HG03521 (cell line): Measurements from ENCODE around the gene HILPDA.
"Not testable (repeated sequence)": the region's sequence is repeated elsewhere in the genome, so short reads cannot be mapped to it uniquely, and the experiment has no call there.

Experiments used
- ATAC-seq: cut with Tn5 transposase; IDR thresholded peaks from one replicate; pipeline ENCODE4 v1.9.1; 2021; ENCODE audit warnings: mild to moderate bottlenecking, moderate library complexity; ENCODE audit not compliant: unreplicated experiment

HILPDA gene

DNA sequence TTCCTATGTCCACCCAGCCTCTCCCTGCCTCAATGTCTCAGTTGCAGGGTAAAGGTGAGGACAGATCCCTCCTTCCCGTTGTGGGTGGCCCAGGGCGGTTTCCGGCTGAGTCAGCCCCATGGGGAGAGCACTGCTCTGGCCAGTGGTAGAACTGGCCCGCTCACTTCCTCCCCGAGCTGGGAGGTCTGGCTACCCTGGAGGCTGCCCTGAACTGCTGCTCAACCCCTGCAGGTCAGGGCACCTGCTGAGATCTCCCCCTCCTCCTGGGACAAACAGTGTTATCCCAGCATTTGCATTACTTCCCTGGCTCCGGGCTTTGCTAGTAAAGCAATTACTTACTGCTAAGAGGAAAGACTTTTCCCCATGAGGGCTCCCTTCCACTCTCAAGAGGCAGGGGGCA lies 24.5 kb upstream of the HILPDA start:
- no peak for ATAC-seq

DNA sequence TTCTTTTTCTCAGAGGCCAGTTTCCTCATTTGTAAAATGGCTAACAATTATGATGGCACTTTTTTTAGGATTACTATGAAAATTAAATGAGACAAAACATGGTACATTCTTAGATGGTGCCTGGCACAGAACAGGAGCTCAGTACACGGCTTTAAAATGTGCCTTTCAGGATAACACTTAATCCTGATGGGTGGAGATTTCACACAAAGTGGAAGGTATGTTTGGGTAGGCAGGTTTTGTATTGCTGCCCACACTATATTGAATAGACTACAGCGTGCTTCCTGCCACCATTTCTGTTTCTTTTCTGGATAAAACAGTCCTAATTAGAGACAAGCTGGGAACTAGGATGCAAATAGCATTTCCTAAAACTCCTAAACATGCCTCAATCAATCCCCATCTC lies 23.9 kb upstream of the HILPDA start:
- no peak for ATAC-seq

DNA sequence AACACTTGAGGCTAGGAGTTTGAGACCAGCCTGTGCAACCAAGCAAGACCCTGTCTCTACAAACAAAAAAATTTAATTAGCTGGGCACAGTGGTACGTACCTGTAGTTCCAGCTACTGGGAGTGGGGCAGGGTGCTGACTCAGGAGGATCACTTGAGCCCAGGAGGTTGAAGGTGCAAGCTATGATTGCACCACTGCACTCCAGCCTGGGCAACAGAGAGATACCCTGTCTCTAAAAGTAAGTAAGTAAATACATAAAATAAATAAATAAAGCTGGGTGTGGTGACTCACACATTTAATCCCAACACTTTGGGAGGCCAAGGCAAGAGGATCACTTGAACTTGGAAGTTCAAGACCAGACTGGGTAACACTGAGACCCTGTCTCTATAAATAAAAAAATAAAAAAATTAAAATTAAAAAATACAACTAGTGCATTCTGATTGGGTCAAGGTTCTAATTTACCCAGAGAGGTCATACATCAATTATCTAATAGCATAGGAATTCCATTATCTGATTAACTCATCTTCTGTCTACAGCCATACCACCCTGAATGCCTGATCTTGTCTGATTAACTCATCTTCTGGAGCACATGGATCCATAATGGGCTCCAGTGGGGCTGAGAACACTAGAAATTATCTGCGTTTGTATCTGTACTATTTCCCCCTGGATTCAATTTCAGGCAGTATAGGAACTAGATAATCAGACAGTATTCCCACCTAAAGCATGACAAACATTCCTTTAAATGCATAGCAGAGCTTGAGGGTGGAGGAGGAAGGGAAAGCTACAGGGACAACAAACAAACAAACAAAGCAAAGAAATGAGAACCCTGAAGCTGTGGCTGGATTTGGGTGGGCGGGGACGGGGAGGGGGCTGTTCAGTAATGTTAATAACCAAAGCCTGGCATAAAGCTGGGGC lies 21.0 kb upstream of the HILPDA start:
- no peak for ATAC-seq

DNA sequence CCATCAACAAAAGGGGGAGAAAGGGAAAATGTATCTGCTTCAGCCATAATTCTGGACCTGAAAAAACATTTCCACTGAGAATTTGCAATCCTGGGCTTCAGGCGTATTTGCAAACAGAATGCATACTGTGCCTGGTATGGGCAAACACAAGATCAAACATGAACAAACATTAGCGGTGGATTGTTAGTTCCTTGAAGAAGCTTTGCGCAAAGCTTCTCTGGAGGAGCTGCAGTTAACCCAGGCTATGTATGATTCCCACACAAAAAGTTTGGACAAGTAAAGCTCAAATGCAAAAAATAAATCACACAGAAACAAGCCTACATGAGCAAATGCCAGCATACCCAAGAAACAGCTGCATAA lies 20.4 kb upstream of the HILPDA start:
- no peak for ATAC-seq

DNA sequence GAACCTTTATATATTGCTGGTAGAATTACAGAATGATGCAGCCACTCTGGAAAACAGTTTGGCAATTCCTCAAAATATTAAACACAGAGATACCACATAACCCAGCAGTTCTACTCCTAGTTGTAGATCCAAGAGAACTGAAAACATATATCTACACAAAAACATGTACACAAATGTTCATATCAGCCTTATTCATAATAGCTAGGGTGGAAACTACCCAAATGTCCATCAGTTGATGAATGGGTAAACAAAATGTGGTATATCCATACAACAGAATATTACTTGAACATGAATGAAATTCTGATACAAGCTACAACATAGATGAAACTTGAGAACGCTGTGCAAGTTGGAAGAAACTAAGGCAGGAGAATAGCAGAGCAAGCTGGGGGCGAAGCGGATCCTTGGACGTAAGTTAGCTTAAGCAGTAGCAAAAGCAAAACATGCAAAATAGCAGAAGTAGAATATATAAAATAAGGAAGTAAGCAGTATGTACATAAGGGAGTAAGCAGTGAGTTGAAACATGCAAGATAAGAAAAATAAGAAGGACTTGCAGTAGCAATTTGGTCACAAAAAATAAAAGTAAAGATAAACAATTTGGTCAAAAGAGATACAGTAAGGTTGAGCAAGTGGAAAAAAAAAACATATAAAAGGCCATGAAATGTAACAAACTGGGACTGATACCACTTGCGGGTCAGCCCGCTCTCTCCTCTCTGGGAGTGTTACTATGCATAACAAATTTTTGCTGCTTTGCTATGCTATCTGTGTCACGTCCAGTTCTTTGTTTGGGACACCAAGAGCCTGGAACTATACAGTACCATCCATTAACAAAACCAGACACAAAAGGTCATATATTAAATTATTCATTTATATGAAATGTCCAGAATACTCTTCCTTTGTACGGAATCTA lies 18.0 kb upstream of the HILPDA start:
- no peak for ATAC-seq

DNA sequence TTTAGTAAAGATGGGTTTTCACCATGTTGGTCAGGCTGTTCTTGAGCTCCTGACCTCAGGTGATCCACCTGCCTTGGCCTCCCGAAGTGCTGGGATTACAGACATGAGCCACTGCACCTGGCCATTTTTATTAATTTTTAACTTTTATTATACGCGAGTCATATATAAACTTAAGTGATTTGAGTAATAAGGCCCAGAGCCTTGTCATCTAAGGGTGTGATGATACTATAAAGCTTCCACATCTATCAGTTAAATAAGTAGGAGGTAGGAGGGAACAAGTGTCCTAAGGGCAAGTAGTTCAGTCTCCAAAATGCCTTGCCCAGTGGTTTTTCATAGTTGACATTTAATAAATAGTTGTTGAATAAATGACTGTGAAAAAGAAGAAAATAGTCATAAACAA lies 13.3 kb upstream of the HILPDA start:
- no peak for ATAC-seq

DNA sequence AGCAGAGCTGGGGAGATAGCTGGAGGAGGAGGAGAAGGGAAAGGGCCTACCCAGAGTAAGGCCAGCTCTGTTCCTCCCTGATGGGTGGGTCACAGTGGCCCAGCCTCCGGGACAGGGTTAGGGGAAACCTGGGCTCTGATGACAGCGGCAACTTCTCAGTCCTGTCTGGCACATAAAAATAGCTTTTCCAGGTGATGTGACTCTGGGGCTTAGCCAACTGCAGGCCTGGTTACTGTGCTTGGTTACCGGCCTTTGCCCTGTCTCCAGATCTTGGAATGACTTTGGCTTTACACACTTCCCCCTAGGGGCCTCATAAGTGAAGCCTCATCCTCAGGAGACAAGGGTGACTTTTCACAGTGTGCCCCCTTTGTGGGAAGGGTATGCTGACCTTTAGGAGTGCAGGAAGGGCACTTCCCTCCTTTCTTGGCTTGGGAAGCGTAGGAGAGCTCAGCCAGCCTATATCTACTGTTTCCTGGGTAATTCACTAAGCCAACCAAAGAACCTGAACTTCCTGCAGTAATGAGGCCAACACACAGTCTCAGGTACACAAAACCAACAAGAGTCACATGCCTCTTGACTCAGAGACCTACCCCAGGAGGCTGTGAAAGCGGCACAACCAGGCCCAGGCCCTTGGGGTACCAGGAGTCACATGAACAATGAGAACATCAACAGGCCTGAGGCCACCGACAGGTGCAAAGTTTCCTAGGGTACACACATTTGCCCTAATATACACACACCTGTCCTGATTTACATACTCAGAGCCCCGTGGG lies 11.7 kb upstream of the HILPDA start:
- ATAC-seq, result no peak

DNA sequence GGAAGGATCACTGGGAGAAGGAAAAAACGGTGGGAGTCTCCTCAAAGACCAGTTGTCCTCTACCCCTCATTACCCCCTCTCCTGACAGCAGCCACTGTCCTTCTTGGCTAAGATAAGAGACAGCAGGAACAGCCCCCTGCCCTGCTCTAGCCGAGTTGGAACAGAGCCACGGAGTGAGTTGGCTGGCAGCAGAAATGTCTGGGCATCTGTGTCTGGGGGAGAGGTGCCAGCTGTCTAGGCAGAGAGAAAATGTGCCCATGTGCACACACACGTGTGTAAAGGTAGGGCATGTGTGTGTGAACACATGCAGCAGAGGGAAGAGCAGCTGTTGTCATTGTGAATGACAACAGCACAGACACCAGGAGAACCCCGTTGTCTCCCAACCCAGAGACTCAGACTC lies 9.4 kb upstream of the HILPDA start:
- ATAC-seq, result no peak

DNA sequence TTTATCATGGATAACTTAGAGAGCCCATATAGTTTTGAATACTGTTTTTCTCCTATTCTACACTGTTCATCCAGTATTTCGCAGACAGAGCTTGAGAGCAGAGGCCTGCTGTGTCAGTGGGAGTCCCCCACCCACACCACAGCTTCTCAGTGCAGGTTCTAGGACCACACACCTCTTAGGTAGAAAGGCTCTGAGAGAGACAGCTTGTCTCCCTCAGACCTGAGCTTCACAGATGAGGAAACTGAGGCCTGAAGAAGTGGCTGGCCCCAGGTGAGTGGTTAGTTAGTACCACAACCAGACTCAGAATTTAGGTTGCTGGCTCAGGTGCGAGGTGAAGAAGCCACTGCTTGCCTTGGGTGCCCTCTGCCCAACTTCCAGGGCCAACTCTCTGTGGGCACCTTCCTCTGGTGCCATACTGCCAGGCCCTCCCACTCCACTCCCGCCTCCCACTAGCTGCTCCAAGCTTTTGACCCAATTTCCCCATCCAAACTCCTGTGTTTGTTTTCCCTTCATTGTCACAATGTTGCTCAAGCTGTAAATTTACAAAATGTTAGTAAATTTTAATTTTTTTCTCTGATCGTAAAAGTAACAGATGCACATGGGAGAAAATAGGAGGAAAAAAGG lies 7.6 kb upstream of the HILPDA start:
- ATAC-seq, result no peak

DNA sequence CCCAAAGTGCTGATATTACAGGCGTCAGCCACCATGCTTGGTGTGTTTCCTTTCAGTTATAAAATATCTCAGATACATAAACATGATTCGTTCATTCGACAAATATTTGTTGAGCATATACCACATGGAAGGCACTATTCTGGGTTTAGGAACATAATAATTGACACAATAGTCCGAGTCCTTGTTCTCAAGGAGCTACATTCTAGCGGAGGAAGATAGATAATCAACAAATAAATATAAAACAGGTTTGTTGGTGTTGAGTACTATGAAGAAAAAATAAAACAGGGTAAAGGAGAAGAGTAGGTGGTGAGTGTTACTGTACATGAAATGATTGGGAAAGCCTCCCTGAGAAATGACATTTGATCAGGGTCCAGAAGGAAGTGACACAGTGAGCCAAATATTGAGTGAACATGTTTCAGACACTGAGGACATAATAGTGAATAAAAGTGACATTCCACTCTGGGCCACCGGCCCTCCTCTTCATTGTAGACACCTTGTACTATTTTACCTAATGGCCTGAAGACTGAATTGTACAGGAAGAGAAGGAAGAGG lies 6.9 kb upstream of the HILPDA start:
- ATAC-seq, result no peak

DNA sequence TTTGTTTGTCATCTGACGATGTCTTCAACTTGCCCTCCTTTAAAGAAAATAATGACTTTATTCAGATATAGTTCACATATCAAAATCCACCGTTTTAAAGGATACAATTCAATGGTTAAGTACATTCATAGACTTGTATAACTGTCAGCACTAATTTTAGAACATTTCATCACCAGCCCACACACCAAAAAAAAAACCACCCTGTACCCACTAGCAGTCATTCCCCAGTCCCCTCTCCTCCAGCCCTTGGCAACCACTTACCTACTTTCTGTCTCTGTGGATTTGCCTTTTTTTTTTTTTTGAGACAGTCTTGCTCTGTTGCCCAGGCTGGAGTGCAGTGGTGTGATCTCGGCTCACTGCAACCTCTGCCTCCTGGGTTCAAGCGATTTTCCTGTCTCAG lies 5.3 kb upstream of the HILPDA start:
- ATAC-seq, result no peak

DNA sequence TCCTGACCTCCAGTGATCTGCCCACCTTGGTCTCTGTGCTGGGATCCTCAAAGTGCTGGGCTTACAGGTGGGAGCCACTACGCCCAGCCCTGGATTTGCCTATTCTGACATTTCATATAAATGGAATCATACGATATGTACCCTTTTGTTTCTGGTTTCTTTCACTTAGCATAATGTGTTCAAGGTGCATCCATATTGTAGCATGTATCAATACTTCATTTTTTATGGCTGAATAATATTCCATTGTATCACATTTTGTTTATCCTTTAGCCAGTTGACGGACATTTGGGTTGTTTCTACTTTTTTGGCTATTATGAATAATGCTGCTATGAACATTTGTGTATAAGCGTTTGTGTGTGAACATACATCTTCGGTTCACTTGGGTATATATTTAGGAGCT lies 4.8 kb upstream of the HILPDA start:
- no peak for ATAC-seq

DNA sequence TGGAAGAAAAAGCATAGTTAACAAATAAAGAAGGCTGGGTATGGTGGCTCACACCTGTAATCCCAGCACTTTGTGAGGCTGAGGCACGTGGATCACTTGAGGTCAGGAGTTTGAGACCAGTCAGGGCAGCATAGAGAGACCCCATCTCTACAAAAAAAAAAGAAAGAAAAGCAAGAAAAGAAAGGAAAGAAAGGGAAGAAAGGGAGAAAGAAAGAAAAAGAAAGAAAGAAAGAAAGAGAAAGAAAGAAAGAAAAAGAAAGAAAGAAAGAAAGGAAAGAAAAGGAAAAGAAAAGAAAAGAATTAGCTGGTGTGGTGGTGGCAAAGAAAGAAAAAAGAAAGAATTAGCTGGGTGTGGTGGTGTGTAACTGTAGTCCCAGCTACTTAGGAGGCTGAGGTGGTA lies 3.1 kb upstream of the HILPDA start:
- ATAC-seq, result no peak

DNA sequence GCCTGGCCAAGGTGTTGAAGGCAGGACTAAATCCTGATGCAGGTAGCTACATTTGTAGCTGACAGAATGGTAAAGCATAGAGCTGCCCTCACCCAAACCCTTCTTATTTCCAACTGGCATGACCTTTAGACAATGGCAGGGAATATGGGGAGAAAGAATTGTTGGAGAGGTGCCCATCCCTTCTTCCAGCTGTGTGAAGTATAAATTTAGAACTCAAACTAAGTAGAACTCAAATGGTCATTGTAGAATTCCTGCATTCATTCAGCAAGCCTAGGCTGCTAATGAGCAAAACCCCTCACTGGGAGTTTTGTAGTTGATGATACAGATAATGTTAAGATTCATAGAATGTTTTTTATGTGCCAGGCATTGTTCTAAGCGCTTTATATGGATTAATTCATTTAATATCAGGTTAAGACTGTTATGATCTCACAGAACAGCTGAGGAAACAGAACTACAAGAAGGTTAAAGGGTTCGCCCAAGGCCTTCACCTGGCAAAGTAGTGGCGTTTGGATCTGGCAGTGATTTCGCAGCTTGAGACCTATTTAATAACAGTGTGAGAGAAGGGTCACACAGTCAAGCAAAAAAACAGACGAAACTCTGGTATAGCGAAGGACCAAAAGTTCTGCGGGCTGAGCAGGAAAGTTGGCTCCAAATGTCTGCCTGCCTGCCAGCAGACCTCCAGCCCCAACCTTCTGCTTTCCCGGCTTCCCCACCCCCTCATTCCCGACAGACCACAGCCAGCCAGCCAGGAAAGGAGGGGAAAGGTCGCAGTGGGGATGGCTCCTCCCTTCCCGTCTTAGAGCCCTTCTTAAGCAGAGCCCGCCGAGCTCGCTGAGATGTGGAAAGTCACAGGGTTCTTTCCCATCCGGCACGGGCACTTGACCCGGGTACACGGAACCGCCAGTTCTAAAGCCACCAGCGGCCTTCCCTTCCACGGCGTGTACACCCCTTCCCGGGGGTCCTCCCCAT lies 1.6 kb upstream of the HILPDA start:
- ATAC-seq, result no peak

DNA sequence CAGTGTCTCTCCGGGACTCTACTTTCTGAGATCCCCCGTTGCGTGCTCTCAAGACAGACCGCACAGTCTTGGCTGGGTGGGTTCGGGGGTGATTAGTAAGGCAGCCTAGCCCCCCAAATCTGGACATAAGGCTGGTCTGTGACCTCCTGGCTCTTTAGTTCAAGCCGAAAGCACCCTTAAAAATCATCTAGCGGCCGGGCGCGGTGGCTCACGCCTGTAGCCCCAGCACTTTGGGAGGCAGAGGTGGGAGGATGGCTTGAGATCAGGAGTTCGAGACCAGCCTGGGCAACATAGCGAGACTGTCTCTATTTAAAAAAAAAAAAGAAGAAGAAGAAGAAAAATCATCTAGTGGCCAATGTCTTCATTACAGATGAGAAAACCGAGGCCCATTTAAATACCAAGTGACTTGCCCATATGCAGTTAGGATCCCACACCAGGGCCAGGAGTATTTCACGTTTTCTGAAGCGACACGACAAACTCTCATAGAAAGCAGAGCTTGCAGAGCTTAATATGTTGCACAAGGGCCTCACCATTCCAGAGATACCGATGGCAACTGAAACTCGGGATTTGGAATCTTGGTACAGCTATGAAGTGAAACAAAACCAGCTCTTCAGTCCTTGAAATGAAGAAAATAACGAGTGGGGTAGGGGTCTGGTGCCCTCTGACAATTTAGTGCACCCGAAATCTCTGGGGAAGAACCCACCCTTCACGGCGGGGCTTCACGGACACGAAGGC lies 703 bp upstream of the HILPDA start:
- ATAC-seq, result no peak

DNA sequence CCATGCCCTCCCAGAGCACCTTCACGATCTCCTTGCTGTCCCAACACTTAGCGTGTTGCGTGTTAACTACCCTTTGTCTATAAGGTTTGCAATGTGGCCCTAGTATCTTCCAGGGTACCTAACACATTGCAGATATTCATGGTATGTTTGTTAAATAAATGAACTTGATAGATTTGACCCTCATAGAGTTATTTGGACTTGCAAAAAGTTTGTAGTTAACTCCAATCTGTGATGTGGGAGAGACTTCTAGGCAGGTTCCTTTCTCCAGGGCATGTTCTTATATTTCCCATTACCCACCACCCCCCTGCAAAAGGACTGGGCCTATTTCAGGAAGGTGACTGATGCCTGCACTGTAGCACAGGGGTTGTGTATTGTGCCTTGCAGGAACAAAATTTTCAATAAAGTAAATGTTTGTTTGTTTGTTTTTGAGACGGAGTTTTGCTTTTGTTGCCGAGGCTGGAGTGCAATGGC lies 612 bp downstream of the HILPDA start:
- ATAC-seq, result no peak

DNA sequence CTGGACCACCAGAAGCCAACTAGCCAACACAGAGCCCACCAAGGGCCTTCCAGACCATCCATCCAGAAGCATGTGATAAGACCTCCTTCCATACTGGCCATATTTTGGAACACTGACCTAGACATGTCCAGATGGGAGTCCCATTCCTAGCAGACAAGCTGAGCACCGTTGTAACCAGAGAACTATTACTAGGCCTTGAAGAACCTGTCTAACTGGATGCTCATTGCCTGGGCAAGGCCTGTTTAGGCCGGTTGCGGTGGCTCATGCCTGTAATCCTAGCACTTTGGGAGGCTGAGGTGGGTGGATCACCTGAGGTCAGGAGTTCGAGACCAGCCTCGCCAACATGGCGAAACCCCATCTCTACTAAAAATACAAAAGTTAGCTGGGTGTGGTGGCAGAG lies 1.7 kb downstream of the HILPDA start:
- ATAC-seq, result not testable (repeated sequence)

DNA sequence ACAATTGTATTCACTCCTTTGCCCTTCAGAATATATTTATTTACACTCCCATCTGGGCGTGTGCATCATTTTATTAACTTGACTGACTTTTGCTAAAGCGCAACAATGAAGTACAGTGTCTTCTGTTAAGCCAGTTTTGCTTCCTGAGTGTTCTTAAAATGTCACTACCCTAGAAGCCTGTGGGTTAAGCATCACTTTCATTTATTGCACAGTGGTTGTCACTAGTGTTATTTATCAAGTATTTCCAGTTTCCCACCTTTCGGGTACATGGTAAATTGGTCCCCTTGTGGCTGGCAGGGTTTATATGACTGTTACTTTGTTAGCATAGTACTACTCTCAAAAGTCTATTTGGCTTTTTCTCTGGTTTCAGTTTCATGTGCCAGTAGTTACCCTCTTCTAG lies 3.3 kb downstream of the HILPDA start:
- ATAC-seq, result peak; percentile 20
